HG02973 (cell line): ENCODE data around the gene ROR1.

Source experiments
- ATAC-seq: cut with Tn5 transposase; IDR thresholded peaks from one replicate; pipeline ENCODE4 v1.9.1; 2021; ENCODE audit warnings: moderate library complexity; ENCODE audit not compliant: unreplicated experiment

ROR1 gene

GRCh38 chr1:64043288-64043687 is 269.5 kb downstream of the ROR1 start:
- no peak for ATAC-seq

GRCh38 chr1:64043976-64044375 is 270.2 kb downstream of the ROR1 start:
- ATAC-seq, result no peak

- no peak for ATAC-seq
Observed at GRCh38 chr1:64046243-64046642, 272.4 kb downstream of the ROR1 start.

GRCh38 chr1:64046891-64047290 is 273.1 kb downstream of the ROR1 start:
- ATAC-seq, result no peak

- no peak for ATAC-seq
Observed at GRCh38 chr1:64047549-64047996, 273.8 kb downstream of the ROR1 start.

- ATAC-seq, result no peak
Observed at GRCh38 chr1:64049900-64050540, 276.2 kb downstream of the ROR1 start.

GRCh38 chr1:64050601-64051000 is 276.8 kb downstream of the ROR1 start:
- no peak for ATAC-seq

GRCh38 chr1:64051796-64052195 is 278.0 kb downstream of the ROR1 start:
- ATAC-seq, result no peak

GRCh38 chr1:64052777-64053176 is 279.0 kb downstream of the ROR1 start:
- ATAC-seq, result no peak

GRCh38 chr1:64055310-64055709 is 281.5 kb downstream of the ROR1 start:
- no peak for ATAC-seq

GRCh38 chr1:64059556-64059955 is 285.7 kb downstream of the ROR1 start:
- no peak for ATAC-seq

- ATAC-seq, result no peak
Observed at GRCh38 chr1:64060611-64061302, 286.9 kb downstream of the ROR1 start.

- ATAC-seq, result no peak
Observed at GRCh38 chr1:64061430-64062104, 287.8 kb downstream of the ROR1 start.

GRCh38 chr1:64062529-64062928 is 288.7 kb downstream of the ROR1 start:
- no peak for ATAC-seq

GRCh38 chr1:64062941-64063581 is 289.2 kb downstream of the ROR1 start:
- no peak for ATAC-seq

- ATAC-seq, result no peak
Observed at GRCh38 chr1:64065571-64065970, 291.8 kb downstream of the ROR1 start.

GRCh38 chr1:64072089-64072793 is 298.4 kb downstream of the ROR1 start:
- ATAC-seq, result no peak

GRCh38 chr1:64073705-64074104 is 299.9 kb downstream of the ROR1 start:
- ATAC-seq, result no peak

GRCh38 chr1:64074767-64075166 is 300.9 kb downstream of the ROR1 start:
- ATAC-seq, result no peak

- ATAC-seq, result no peak
Observed at GRCh38 chr1:64077281-64077940, 303.6 kb downstream of the ROR1 start.
